Endothelial cell (in vitro differentiated cells): Measurements from ENCODE around the gene PSMA1. TPM values are rescaled to one million over a fixed set of nuclear protein-coding genes. Genes with fewer than 3 reads are reported as not detected.

ENCODE experiments used
- DNase-seq: peaks from one replicate; pipeline ENCODE4 v3.0.0; 2021; ENCODE audit warnings: low spot score
- H3K27ac Mint-ChIP-seq: one replicate; pipeline ENCODE4 v1.8.0; 2021; ENCODE audit warnings: mixed read lengths, inconsistent platforms; ENCODE audit not compliant: unreplicated experiment
- H3K27me3 Mint-ChIP-seq: one replicate; pipeline ENCODE4 v1.8.0; 2021; ENCODE audit warnings: mild to moderate bottlenecking, moderate library complexity, mixed read lengths, inconsistent platforms; ENCODE audit not compliant: unreplicated experiment
- H3K36me3 Mint-ChIP-seq: one replicate; pipeline ENCODE4 v1.8.0; 2021; ENCODE audit warnings: mild to moderate bottlenecking, low read depth, mixed read lengths, inconsistent platforms; ENCODE audit not compliant: unreplicated experiment
- H3K4me1 Mint-ChIP-seq: one replicate; pipeline ENCODE4 v1.8.0; 2021; ENCODE audit warnings: mild to moderate bottlenecking, mixed read lengths, inconsistent platforms; ENCODE audit not compliant: unreplicated experiment
- H3K4me3 Mint-ChIP-seq: one replicate; pipeline ENCODE4 v1.8.0; 2021; ENCODE audit warnings: mild to moderate bottlenecking, mixed read lengths, inconsistent platforms; ENCODE audit not compliant: unreplicated experiment
- H3K9me3 Mint-ChIP-seq: one replicate; pipeline ENCODE4 v1.8.0; 2021; ENCODE audit warnings: mixed read lengths, inconsistent platforms; ENCODE audit not compliant: unreplicated experiment
- total RNA-seq: library from RNA; stranded (reverse); fragmentation: NEBNext Ultra II Directional; extraction: Animal tissue kit (Norgen Biotek cat#: 25700); gene quantifications from one replicate; pipeline ENCODE4 v1.2.1, GENCODE V29; 2021; ENCODE audit not compliant: unreplicated experiment
- TF ChIP-seq, protein P1 (sequence below): fragments of 200-600 bp; sonication (generic); IDR thresholded peaks from one replicate; pipeline ENCODE4 v1.5.0; 2021; ENCODE audit warnings: antibody characterized with exemption; ENCODE audit not compliant: unreplicated experiment

Gene PSMA1
- total RNA-seq, 1 donor from 2014 or later: 163 TPM

DNA sequence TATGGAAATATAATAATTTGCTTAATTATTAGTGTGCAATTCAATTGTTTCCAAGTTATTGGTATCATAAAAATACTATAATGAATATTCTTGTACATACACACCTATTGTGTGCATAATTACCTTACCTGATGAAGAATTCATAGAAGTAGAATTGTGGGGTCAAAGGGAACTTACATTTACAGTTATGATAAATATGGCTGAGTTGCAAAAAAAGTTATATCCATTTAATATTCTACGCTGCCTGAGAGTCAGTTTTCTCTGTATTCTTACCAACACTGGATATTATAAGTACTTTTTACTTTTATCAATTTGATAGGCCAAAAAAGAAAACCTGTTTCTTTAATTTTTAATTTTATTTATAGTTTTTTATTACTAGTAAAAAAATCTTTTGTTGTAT is 2.1 kb upstream of the PSMA1 start:
- TF ChIP-seq, protein P1, sequence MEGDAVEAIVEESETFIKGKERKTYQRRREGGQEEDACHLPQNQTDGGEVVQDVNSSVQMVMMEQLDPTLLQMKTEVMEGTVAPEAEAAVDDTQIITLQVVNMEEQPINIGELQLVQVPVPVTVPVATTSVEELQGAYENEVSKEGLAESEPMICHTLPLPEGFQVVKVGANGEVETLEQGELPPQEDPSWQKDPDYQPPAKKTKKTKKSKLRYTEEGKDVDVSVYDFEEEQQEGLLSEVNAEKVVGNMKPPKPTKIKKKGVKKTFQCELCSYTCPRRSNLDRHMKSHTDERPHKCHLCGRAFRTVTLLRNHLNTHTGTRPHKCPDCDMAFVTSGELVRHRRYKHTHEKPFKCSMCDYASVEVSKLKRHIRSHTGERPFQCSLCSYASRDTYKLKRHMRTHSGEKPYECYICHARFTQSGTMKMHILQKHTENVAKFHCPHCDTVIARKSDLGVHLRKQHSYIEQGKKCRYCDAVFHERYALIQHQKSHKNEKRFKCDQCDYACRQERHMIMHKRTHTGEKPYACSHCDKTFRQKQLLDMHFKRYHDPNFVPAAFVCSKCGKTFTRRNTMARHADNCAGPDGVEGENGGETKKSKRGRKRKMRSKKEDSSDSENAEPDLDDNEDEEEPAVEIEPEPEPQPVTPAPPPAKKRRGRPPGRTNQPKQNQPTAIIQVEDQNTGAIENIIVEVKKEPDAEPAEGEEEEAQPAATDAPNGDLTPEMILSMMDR: no peak
- Mint-ChIP-seq H3K27ac (no peak overlapping the region), H3K4me1 (peaks cover 18% of the 10 kb centered on the region), H3K4me3 (no peak overlapping the region), H3K9me3 (no peaks in the 10 kb centered on the region), H3K27me3 (no peaks in the 10 kb centered on the region), H3K36me3 (peaks cover 11% of the 10 kb centered on the region)
- no peak for DNase-seq

DNA sequence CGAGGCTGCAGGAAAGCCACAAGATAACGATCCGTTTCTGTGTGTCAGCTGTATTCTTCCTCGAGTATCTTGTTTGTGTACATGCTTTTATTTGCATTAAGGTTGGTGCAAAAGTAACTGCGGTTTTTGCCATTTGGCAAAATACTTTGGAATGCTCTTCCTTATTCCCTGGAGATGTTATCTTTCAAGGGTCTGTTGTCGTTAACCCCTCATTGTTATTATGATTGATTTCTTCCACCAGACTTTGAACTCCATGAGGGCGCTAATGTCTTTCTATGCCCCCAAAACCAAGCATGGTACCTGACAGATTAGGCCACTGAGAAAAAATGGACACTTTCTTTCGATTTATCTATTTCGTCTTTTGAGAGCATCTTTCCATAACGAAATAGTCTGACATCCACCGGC is 563 bp upstream of the PSMA1 start:
- TF ChIP-seq, protein P1: no peak
- H3K4me1 Mint-ChIP-seq: peaks cover 18% of the 10 kb centered on the region
- no peaks in the 10 kb centered on the region for H3K27me3 Mint-ChIP-seq
- peak overlapping the region; percentile 98 for H3K4me3 Mint-ChIP-seq
- DNase-seq: no peak
- peak overlapping the region; percentile 98 for H3K27ac Mint-ChIP-seq
- no peaks in the 10 kb centered on the region for H3K9me3 Mint-ChIP-seq
- peaks cover 11% of the 10 kb centered on the region for H3K36me3 Mint-ChIP-seq

DNA sequence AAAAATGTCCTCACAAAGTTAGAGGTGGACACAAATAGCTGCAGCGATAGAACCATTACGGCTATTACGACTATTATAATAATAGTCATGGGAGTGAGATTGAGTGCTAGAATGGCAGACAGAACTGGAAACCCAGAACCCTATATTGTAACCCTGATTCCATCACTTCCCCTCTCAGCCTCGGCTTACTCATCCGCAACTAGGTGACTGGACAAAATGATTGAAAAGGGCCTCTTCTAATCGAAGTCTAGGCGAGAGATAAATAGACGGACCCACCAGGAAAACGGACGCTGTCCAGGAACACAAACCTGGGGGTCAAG is 629 bp downstream of the PSMA1 start:
- Mint-ChIP-seq H3K4me3 (peak overlapping the region; percentile 98), H3K36me3 (peaks cover 16% of the 10 kb centered on the region), H3K27me3 (no peaks in the 10 kb centered on the region), H3K27ac (peak overlapping the region; percentile 98), H3K4me1 (peaks cover 18% of the 10 kb centered on the region), H3K9me3 (no peaks in the 10 kb centered on the region)
- TF ChIP-seq, protein P1: no peak
- DNase-seq: no peak

DNA sequence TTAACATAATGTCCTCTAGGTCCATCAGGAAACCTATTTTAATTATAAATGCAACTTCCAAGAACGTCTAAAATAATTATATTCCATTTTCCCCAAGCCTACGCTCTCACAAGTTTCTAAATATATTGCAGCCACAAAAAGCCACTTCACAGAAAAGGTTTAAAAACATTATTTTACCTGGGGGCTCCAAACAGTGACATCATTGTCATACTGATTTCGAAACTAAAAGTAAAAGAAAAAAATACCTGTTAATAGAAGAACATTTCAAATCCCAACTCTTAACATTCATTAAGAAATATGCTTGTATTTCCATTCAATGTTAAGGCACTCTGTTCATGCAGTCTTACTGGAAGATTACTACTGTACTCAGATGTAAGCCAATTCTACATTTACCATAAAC is 1.4 kb downstream of the PSMA1 start:
- peak overlapping the region; percentile 59 for H3K27ac Mint-ChIP-seq
- TF ChIP-seq, protein P1: no peak
- H3K27me3 Mint-ChIP-seq: no peaks in the 10 kb centered on the region
- peaks cover 18% of the 10 kb centered on the region for H3K4me1 Mint-ChIP-seq
- H3K4me3 Mint-ChIP-seq: peak overlapping the region; percentile 98
- DNase-seq: no peak
- peaks cover 17% of the 10 kb centered on the region for H3K36me3 Mint-ChIP-seq
- no peaks in the 10 kb centered on the region for H3K9me3 Mint-ChIP-seq

DNA sequence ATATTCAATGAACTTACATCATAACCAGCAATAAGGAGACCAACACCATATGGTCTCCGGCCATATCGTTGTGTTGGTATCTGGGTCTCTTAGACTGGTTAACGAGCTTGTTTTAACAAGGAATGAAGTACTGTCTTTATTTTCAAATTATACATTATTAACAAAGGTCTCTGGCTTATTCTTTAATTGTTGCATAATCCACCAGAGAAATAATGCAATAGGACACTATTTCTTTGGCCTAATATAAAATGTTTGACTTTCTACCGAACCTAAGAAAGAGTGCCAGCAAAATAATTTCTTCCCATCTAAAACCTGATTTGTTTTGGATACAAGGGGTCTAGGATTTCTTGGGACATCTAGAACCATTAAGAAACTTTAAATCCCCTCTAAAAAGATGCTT is 6.4 kb downstream of the PSMA1 start:
- Mint-ChIP-seq H3K27ac (no peak overlapping the region), H3K4me3 (no peak overlapping the region), H3K36me3 (peaks cover 31% of the 10 kb centered on the region)

More for the DNA sequence above, 6.4 kb downstream of the PSMA1 start:
- no peaks in the 10 kb centered on the region for H3K27me3 Mint-ChIP-seq
- TF ChIP-seq, protein P1: no peak
- H3K9me3 Mint-ChIP-seq: no peaks in the 10 kb centered on the region
- peaks cover under 1% of the 10 kb centered on the region for H3K4me1 Mint-ChIP-seq
- no peak for DNase-seq
